AG09309 (cell line): ENCODE results near the gene ZNHIT1.

Source experiments
- DNase-seq: peaks from one replicate; pipeline ENCODE4 v3.0.0-alpha.2; 2010; ENCODE audit warnings: low read depth
- H3K4me3 ChIP-seq: 2 replicates; pipeline ENCODE4 v1.5.1; 2011; ENCODE audit warnings: mild to moderate bottlenecking, low read depth, low read length, moderate library complexity; ENCODE audit not compliant: control insufficient read depth
- CTCF ChIP-seq: IDR thresholded peaks from 2 replicates; pipeline ENCODE4 v1.5.1; 2011; ENCODE audit warnings: mild to moderate bottlenecking, low read depth, low read length, inconsistent platforms; ENCODE audit not compliant: insufficient read depth, control insufficient read depth; ENCODE audit errors: missing control alignments

Gene ZNHIT1

GRCh38 chr7:101265622-101266516, 47.9 kb downstream of the ZNHIT1 start:
- no peak for TF ChIP-seq CTCF
- DNase-seq: no peak
- H3K4me3 ChIP-seq: no peak overlapping the region

- DNase-seq: no peak
- no peak for TF ChIP-seq CTCF
- H3K4me3 ChIP-seq: no peak overlapping the region
Measured at GRCh38 chr7:101269664-101270063, 51.7 kb downstream of the ZNHIT1 start.

- DNase-seq: no peak
- no peak overlapping the region for H3K4me3 ChIP-seq
- no peak for TF ChIP-seq CTCF
Measured at GRCh38 chr7:101271021-101271420, 53.1 kb downstream of the ZNHIT1 start.

- H3K4me3 ChIP-seq: no peak overlapping the region
- no peak for DNase-seq
Measured at GRCh38 chr7:101273206-101273605, 55.2 kb downstream of the ZNHIT1 start.

More at GRCh38 chr7:101273206-101273605, 55.2 kb downstream of the ZNHIT1 start:
- no peak for TF ChIP-seq CTCF
